ENCODE data around the gene SLC25A47. TPM values are rescaled to one million over a fixed set of nuclear protein-coding genes. Genes with fewer than 3 reads are reported as not detected.

SLC25A47 gene
- total and polyA plus RNA-seq, 2 experiments from 2014 or later: not detected

DNA sequence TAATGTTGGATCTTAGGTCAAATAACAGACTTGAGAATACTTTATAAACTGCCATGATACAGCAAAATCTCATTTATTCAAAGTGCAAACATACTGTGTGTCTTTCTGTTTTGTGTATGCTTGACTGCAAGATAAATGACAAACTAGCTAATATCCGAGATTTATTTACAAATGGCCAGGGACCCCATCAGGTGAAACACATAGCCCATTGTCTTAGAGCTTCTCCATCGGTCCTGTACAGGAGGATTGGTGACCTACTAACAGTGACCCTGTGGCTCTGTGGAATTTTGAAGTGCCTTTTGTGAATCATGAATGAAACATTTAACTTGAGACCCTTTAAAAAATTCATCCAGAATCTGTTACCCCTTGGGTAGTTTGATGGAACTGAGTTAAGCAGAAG, 44.0 kb upstream of the SLC25A47 start:
- Histone ChIP-seq H4K20me1 (ENCODE audit: insufficient read depth) (no peaks in the 10 kb centered on the region; the same call in 1 of the 2 replicates), H3K4me1 (ENCODE audit: insufficient read depth) (peaks cover 15% of the 10 kb centered on the region), H3K79me2 (ENCODE audit: insufficient read depth) (peaks cover 99% of the 10 kb centered on the region), H3K36me3 (ENCODE audit: low read depth) (peaks cover 15% of the 10 kb centered on the region), H3K27me3 (replicated peaks; ENCODE audit: insufficient read depth) (no peaks in the 10 kb centered on the region), H3K27ac (peak overlapping the region; percentile 10; the same call in 1 of the 2 replicates), H3F3A (ENCODE audit: insufficient read depth) (peaks cover 21% of the 10 kb centered on the region; the same call in 1 of the 2 replicates), H3K9me3 (ENCODE audit: low read depth) (no peaks in the 10 kb centered on the region), H3K4me3 (no peak overlapping the region), H3K9me2 (ENCODE audit: insufficient read depth) (no peaks in the 10 kb centered on the region), H3K4me2 (ENCODE audit: unreplicated experiment) (peak overlapping the region; percentile 43), H2AFZ (no peak overlapping the region), H3K9ac (peak overlapping the region; percentile 13; the same call in 1 of the 2 replicates)
- in situ Hi-C loops (cut with MboI): no loop called here
- WGBS, 2 experiments (ENCODE audit: low coverage in 1 of 2, low lambda C conversion rate in 2 of 2, missing lambda C conversion rate in 2 of 2): 82 to 83% methylated on average over 2 of the region's 2 CpGs
- no peak for DNase-seq
- TF ChIP-seq EZH2phosphoT487 (IDR thresholded peaks at IDR 0.05; ENCODE audit: insufficient read depth, low read depth) (no peak), EZH2 (IDR thresholded peaks at IDR 0.05; ENCODE audit: insufficient read depth, poor library complexity, severe bottlenecking) (no peak)

DNA sequence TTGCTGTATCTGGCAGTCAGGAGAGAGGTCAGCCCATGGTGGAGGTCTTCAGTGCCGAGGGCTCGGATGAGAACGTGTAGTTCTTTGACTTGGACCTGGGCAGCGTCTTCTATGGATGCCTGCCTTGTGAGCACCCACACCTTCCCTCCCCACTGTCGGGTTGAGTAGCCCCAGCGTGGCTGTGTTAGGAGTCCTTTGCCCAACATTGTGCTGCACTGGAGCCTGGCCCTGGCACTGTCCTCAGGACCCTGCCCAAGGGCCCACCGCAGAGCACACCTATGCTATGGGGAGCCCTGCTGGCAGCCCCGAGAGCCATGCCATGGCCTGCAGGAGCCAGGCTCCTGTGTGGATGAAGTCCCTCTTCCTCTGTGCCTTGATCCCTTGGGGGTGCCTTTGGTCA, 43.6 kb upstream of the SLC25A47 start:
- Histone ChIP-seq H4K20me1 (ENCODE audit: insufficient read depth) (no peaks in the 10 kb centered on the region; the same call in 1 of the 2 replicates), H3K27me3 (replicated peaks; ENCODE audit: insufficient read depth) (no peaks in the 10 kb centered on the region), H3F3A (ENCODE audit: insufficient read depth) (peaks cover 24% of the 10 kb centered on the region; the same call in 1 of the 2 replicates), H2AFZ (no peak overlapping the region), H3K4me3 (no peak overlapping the region), H3K9ac (no peak overlapping the region), H3K9me2 (ENCODE audit: insufficient read depth) (no peaks in the 10 kb centered on the region), H3K4me1 (ENCODE audit: insufficient read depth) (peaks cover 15% of the 10 kb centered on the region), H3K4me2 (ENCODE audit: unreplicated experiment) (no peak overlapping the region), H3K36me3 (ENCODE audit: low read depth) (peaks cover 11% of the 10 kb centered on the region), H3K27ac (no peak overlapping the region), H3K9me3 (ENCODE audit: low read depth) (no peaks in the 10 kb centered on the region), H3K79me2 (ENCODE audit: insufficient read depth) (peaks cover 99% of the 10 kb centered on the region)
- in situ Hi-C loops (cut with MboI): no loop called here
- 95 to 96% methylated on average over 8 of the region's 8 CpGs for WGBS, 2 experiments (ENCODE audit: low coverage in 1 of 2, low lambda C conversion rate in 2 of 2, missing lambda C conversion rate in 2 of 2)
- no peak for TF ChIP-seq EZH2 (IDR thresholded peaks at IDR 0.05; ENCODE audit: insufficient read depth, poor library complexity, severe bottlenecking)
- TF ChIP-seq EZH2phosphoT487 (IDR thresholded peaks at IDR 0.05; ENCODE audit: insufficient read depth, low read depth): no peak
- no peak for DNase-seq

DNA sequence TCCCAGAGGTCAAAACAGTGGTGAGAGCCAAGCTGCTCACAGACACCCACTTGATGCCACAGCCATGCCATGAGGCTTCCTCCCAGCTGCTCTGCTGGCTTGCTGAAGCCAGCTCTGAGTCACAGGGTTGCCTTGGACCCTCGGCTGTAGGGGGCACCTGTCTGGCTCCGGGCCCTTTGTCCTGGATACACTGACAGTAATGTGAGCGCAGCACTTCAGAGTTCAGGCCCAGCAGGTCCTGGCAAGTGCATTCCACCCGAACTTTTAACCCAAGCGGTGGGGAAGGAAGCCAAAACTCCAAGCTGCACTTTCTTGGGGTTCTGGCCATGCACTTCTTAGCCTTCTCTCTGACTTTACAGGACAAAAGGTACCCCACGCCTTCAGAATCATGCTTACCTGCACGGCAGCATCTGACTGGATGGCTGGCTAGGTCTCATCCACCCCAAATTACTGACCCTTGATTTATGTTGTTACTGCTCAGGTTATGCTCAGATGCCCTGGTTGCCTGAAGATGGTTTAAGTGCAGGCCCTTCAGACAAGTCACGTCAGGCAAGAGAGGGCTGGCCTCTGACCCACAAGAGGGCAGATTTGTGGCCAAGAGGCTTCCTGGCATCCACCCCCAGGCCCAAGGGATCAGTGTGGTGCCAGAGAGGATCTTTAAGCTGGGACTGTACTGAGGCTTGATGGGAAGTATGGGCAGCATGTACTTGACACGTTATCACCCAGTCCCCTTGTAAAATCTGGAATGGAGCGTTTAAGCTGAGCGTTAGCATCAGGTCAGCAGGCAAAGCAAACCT, 41.7 kb upstream of the SLC25A47 start:
- H3K4me1 ChIP-seq (ENCODE audit: insufficient read depth): peaks cover 15% of the 10 kb centered on the region
- H2AFZ ChIP-seq: no peak overlapping the region
- H3K79me2 ChIP-seq (ENCODE audit: insufficient read depth): peaks cover 85% of the 10 kb centered on the region
- no peak overlapping the region for H3K27ac ChIP-seq
- H4K20me1 ChIP-seq (ENCODE audit: insufficient read depth): no peaks in the 10 kb centered on the region; the same call in 1 of the 2 replicates
- H3K27me3 ChIP-seq (replicated peaks; ENCODE audit: insufficient read depth): no peaks in the 10 kb centered on the region
- in situ Hi-C loops (cut with MboI): no loop called here
- H3K4me3 ChIP-seq: no peak overlapping the region
- peaks cover 28% of the 10 kb centered on the region; the same call in 1 of the 2 replicates for H3F3A ChIP-seq (ENCODE audit: insufficient read depth)
- DNase-seq: no peak
- H3K36me3 ChIP-seq (ENCODE audit: low read depth): peaks cover 9% of the 10 kb centered on the region; the same call in 1 of the 2 replicates
- H3K4me2 ChIP-seq (ENCODE audit: unreplicated experiment): no peak overlapping the region
- H3K9me3 ChIP-seq (ENCODE audit: low read depth): no peaks in the 10 kb centered on the region
- TF ChIP-seq EZH2phosphoT487 (IDR thresholded peaks at IDR 0.05; ENCODE audit: insufficient read depth, low read depth) (no peak), EZH2 (IDR thresholded peaks at IDR 0.05; ENCODE audit: insufficient read depth, poor library complexity, severe bottlenecking) (no peak)
- 86 to 88% methylated on average over 11 of the region's 11 CpGs for WGBS, 2 experiments (ENCODE audit: low coverage in 1 of 2, low lambda C conversion rate in 2 of 2, missing lambda C conversion rate in 2 of 2)
- no peaks in the 10 kb centered on the region for H3K9me2 ChIP-seq (ENCODE audit: insufficient read depth)
- H3K9ac ChIP-seq: no peak overlapping the region

DNA sequence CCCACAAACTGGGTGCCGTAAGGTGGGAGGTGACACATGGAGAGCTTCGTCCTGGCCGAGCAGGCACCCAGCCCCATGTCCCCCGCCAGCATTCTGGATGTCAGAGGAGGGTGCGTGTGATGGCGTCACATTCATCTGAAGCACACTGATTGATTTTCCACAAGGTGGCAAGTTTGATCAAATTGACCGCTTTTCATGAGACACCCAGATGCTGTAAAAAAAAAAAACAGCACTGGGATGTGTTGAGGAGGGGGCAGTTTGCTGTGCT, 41.1 kb upstream of the SLC25A47 start:
- TF ChIP-seq EZH2 (IDR thresholded peaks at IDR 0.05; ENCODE audit: insufficient read depth, poor library complexity, severe bottlenecking) (no peak), EZH2phosphoT487 (IDR thresholded peaks at IDR 0.05; ENCODE audit: insufficient read depth, low read depth) (no peak)
- no peak overlapping the region for H3K27ac ChIP-seq
- no peak overlapping the region for H3K4me2 ChIP-seq (ENCODE audit: unreplicated experiment)
- H3K9ac ChIP-seq: no peak overlapping the region
- H3K4me1 ChIP-seq (ENCODE audit: insufficient read depth): peaks cover 15% of the 10 kb centered on the region
- H3K4me3 ChIP-seq: no peak overlapping the region
- in situ Hi-C loops (cut with MboI): no loop called here
- DNase-seq: no peak
- peaks cover 28% of the 10 kb centered on the region; the same call in 1 of the 2 replicates for H3F3A ChIP-seq (ENCODE audit: insufficient read depth)
- peaks cover 80% of the 10 kb centered on the region for H3K79me2 ChIP-seq (ENCODE audit: insufficient read depth)
- H4K20me1 ChIP-seq (ENCODE audit: insufficient read depth): no peaks in the 10 kb centered on the region; the same call in 1 of the 2 replicates
- H3K9me3 ChIP-seq (ENCODE audit: low read depth): no peaks in the 10 kb centered on the region
- no peaks in the 10 kb centered on the region for H3K27me3 ChIP-seq (replicated peaks; ENCODE audit: insufficient read depth)
- H3K9me2 ChIP-seq (ENCODE audit: insufficient read depth): no peaks in the 10 kb centered on the region
- 96% methylated on average over 7 of the region's 7 CpGs for WGBS, 2 experiments (ENCODE audit: low coverage in 1 of 2, low lambda C conversion rate in 2 of 2, missing lambda C conversion rate in 2 of 2)
- no peak overlapping the region for H2AFZ ChIP-seq
- H3K36me3 ChIP-seq (ENCODE audit: low read depth): peaks cover 8% of the 10 kb centered on the region; the same call in 1 of the 2 replicates
